HCT116 (cell line): ENCODE results near the gene MGP. TPM values are rescaled to one million over a fixed set of nuclear protein-coding genes. Genes with fewer than 3 reads are reported as not detected.

Source experiments
- ATAC-seq: fragments of 200-7000 bp; cut with Tn5 transposase; 2 replicates; pipeline ENCODE4 v1.9.1; 2020; ENCODE audit warnings: mild to moderate bottlenecking, moderate library complexity
- BruUV-seq: library from RNA; stranded (reverse); fragments of 400-500 nt; replicated peaks from 2 replicates; lab custom pipeline; 2021; lab: Mats Ljungman, UMichigan
- CTCF ChIA-PET: fragments of 300-600 bp; sonication (Branson Sonifier 250); formaldehyde crosslinking; loops from one replicate; lab custom pipeline; 2021; ENCODE audit warnings: antibody characterized with exemption; lab: Charles Lee
- POLR2A ChIA-PET: fragments of 300-600, 350-600 bp; sonication (Branson Sonifier 250); formaldehyde crosslinking; loops from one replicate; lab custom pipeline; 2021; ENCODE audit warnings: antibody characterized with exemption; lab: Charles Lee
- RAD21 ChIA-PET, 2 experiments: fragments of 300-600 bp; sonication (Branson Sonifier 250); formaldehyde crosslinking; loops; one replicate each; lab custom pipeline; 2023; ENCODE audit warnings: low total read pairs in 2 of 2; ENCODE audit not compliant: uncharacterized antibody in 2 of 2, unreplicated experiment in 2 of 2, low non-redundant PET in 1 of 2; lab: Charles Lee
- DNase-seq: peaks from one replicate; pipeline ENCODE4 v3.0.0-alpha.2; 2010; ENCODE audit warnings: low read depth, low spot score
- H2AFZ ChIP-seq: fragments of 200-600 bp; shearing (Covaris generic), sonication (generic); 2 replicates; pipeline ENCODE4 v1.6.1; 2017; ENCODE audit warnings: low read depth, mixed run types, mixed read lengths, antibody characterized with exemption, low read length; ENCODE audit not compliant: poor library complexity, severe bottlenecking
- H3K27ac ChIP-seq: 2 replicates; pipeline ENCODE4 v1.5.1; 2012; ENCODE audit warnings: low read depth, low read length
- H3K27me3 ChIP-seq: fragments of 200-600 bp; sonication (generic); 2 replicates; pipeline ENCODE4 v1.6.1; 2016; ENCODE audit warnings: mixed run types, low read length, mixed read lengths; ENCODE audit not compliant: insufficient read depth
- H3K36me3 ChIP-seq, 2 experiments: fragments of 200-500 bp in 1 of 2; fragments of 200-600 bp in 1 of 2; sonication (Bioruptor generic) in 1 of 2; sonication (generic) in 1 of 2; 2 replicates each; pipeline versions ENCODE4 v1.5.1 to v1.6.1; 2014 to 2016; ENCODE audit warnings: low read length in 2 of 2, inconsistent platforms in 1 of 2, mixed read lengths in 1 of 2, mixed run types in 1 of 2; ENCODE audit not compliant: insufficient read depth in 2 of 2, control insufficient read depth in 1 of 2
- H3K4me1 ChIP-seq, 2 experiments: fragments of 200-600 bp in 1 of 2; sonication (generic) in 1 of 2; 2 replicates each; pipeline versions ENCODE4 v1.5.1 to v1.6.1; 2012 to 2017; ENCODE audit warnings: low read length in 2 of 2, inconsistent platforms in 1 of 2, mild to moderate bottlenecking in 1 of 2, mixed read lengths in 1 of 2, mixed run types in 1 of 2, moderate library complexity in 1 of 2; ENCODE audit not compliant: insufficient read depth in 2 of 2, control insufficient read depth in 1 of 2
- H3K4me2 ChIP-seq: fragments of 200-600 bp; sonication (generic); 2 replicates; pipeline ENCODE4 v1.6.1; 2017; ENCODE audit warnings: mixed run types, low read length, mixed read lengths
- H3K4me3 ChIP-seq, 2 experiments: fragments of 200-600 bp in 1 of 2; sonication (generic) in 1 of 2; replicated peaks in 1 of 2; 2 replicates each; pipeline ENCODE4 v1.5.1; 2011 to 2016; ENCODE audit warnings: low read length in 2 of 2, control low read depth in 1 of 2, low read depth in 1 of 2, mild to moderate bottlenecking in 1 of 2, mixed read lengths in 1 of 2, mixed run types in 1 of 2
- H3K79me2 ChIP-seq: fragments of 200-600 bp; sonication (generic); 2 replicates; pipeline ENCODE4 v1.6.1; 2017; ENCODE audit warnings: mild to moderate bottlenecking, mixed run types, low read length, moderate library complexity, mixed read lengths; ENCODE audit not compliant: insufficient read depth
- H3K9ac ChIP-seq: fragments of 200-600 bp; sonication (generic); 2 replicates; pipeline ENCODE4 v1.6.1; 2016; ENCODE audit warnings: low read length, mixed read lengths
- H3K9me2 ChIP-seq: fragments of 200-600 bp; sonication (generic), shearing (Covaris generic); 2 replicates; pipeline ENCODE4 v1.6.1; 2017; ENCODE audit warnings: mixed run types, mild to moderate bottlenecking, moderate library complexity; ENCODE audit not compliant: insufficient read depth
- H3K9me3 ChIP-seq, 2 experiments: fragments of 200-500 bp in 1 of 2; fragments of 200-600 bp in 1 of 2; sonication (Bioruptor generic) in 1 of 2; sonication (generic) in 1 of 2; 2 replicates each; pipeline ENCODE4 v1.6.1; 2014 to 2017; ENCODE audit warnings: low read length in 2 of 2, mixed read lengths in 2 of 2, inconsistent platforms in 1 of 2, low read depth in 1 of 2, mild to moderate bottlenecking in 1 of 2, mixed run types in 1 of 2, moderate library complexity in 1 of 2; ENCODE audit not compliant: control insufficient read depth in 1 of 2, insufficient read depth in 1 of 2
- H4K20me1 ChIP-seq: fragments of 200-600 bp; sonication (generic), shearing (Covaris generic); 2 replicates; pipeline ENCODE4 v1.6.1; 2017; ENCODE audit warnings: mixed run types, mild to moderate bottlenecking, moderate library complexity; ENCODE audit not compliant: insufficient read depth
- CBX3 ChIP-seq: IDR thresholded peaks from 2 replicates; pipeline ENCODE4 v1.6.1; 2012; ENCODE audit warnings: low read depth
- CEBPB ChIP-seq: IDR thresholded peaks from 2 replicates; pipeline ENCODE4 v1.6.1; 2012; ENCODE audit warnings: low read depth
- EGR1 ChIP-seq: IDR thresholded peaks from 2 replicates; pipeline ENCODE4 v1.6.1; 2012; ENCODE audit warnings: low read depth
- ELF1 ChIP-seq: IDR thresholded peaks from 2 replicates; pipeline ENCODE4 v1.6.1; 2012; ENCODE audit warnings: low read depth, borderline replicate concordance
- EZH2 ChIP-seq: fragments of 200-600 bp; sonication (generic); IDR thresholded peaks from 2 replicates; pipeline ENCODE4 v1.6.1; 2017; ENCODE audit warnings: antibody characterized with exemption, mixed run types
- EZH2phosphoT487 ChIP-seq: fragments of 200-600 bp; IDR thresholded peaks from 2 replicates; pipeline ENCODE4 v1.6.1; 2018; ENCODE audit warnings: antibody characterized with exemption, borderline replicate concordance
- FOSL1 ChIP-seq: IDR thresholded peaks from 2 replicates; pipeline ENCODE4 v1.6.1; 2012; ENCODE audit warnings: low read depth
- JUND ChIP-seq: IDR thresholded peaks from 2 replicates; pipeline ENCODE4 v1.6.1; 2012
- POLR2A ChIP-seq: IDR thresholded peaks from 2 replicates; pipeline ENCODE4 v1.7.0; 2011; ENCODE audit warnings: borderline replicate concordance; ENCODE audit not compliant: insufficient read depth, insufficient read length; ENCODE audit errors: extremely low read depth
- RAD21 ChIP-seq: IDR thresholded peaks from 2 replicates; pipeline ENCODE4 v1.6.1; 2012; ENCODE audit warnings: low read depth, mild to moderate bottlenecking
- SP1 ChIP-seq: IDR thresholded peaks from 2 replicates; pipeline ENCODE4 v1.6.1; 2012; ENCODE audit warnings: low read depth
- SRF ChIP-seq: IDR thresholded peaks from 2 replicates; pipeline ENCODE4 v1.6.1; 2012; ENCODE audit warnings: low read depth
- TCF7L2 ChIP-seq: IDR thresholded peaks from 2 replicates; pipeline ENCODE4 v1.7.0; 2011; ENCODE audit warnings: borderline replicate concordance, inconsistent platforms; ENCODE audit not compliant: insufficient read depth, insufficient read length; ENCODE audit errors: extremely low read depth
- YY1 ChIP-seq: IDR thresholded peaks from 2 replicates; pipeline ENCODE4 v1.6.1; 2011; ENCODE audit warnings: low read length, low read depth, moderate library complexity, mild to moderate bottlenecking; ENCODE audit not compliant: insufficient replicate concordance; ENCODE audit errors: extremely low read depth
- ZFX ChIP-seq: fragments of 450-650 bp; IDR thresholded peaks from 2 replicates; pipeline ENCODE4 v1.6.1; 2017
- ZNF274 ChIP-seq: fragments of 200-500 bp; sonication (Bioruptor generic); IDR thresholded peaks from 2 replicates; pipeline ENCODE4 v1.6.1; 2014; ENCODE audit warnings: mild to moderate bottlenecking, low read depth, low read length, inconsistent platforms
- intact Hi-C: fragments of 100-400 bp; cut with micrococcal nuclease; formaldehyde crosslinking; loops from 2 replicates; pipeline ENCODE4 v1.10.0; 2022
- total RNA-seq: library from RNA; stranded (reverse); gene quantifications from one replicate; pipeline ENCODE4 v1.2.1, GENCODE V29; 2021; ENCODE audit not compliant: unreplicated experiment
- TF ChIP-seq, protein P1 (sequence below), 3 experiments: fragments of 200-600 bp in 1 of 3; sonication (generic) in 1 of 3; IDR thresholded peaks in 2 of 3; conservative IDR thresholded peaks in 1 of 3; 2 replicates each; pipeline ENCODE4 v1.5.1; 2012 to 2017; ENCODE audit warnings: low read depth in 2 of 3, low read length in 2 of 3, antibody characterized with exemption in 1 of 3, borderline replicate concordance in 1 of 3, control low read depth in 1 of 3, mild to moderate bottlenecking in 1 of 3, mixed read lengths in 1 of 3, mixed run types in 1 of 3, moderate library complexity in 1 of 3; ENCODE audit not compliant: insufficient read depth in 1 of 3
- TF ChIP-seq, protein P2 (sequence below): IDR thresholded peaks from 2 replicates; pipeline ENCODE4 v1.6.1; 2011; ENCODE audit warnings: mild to moderate bottlenecking, low read length, moderate library complexity; ENCODE audit not compliant: insufficient replicate concordance; ENCODE audit errors: extremely low read depth
- TF ChIP-seq, protein P3 (sequence below): IDR thresholded peaks from 2 replicates; pipeline ENCODE4 v1.6.1; 2012; ENCODE audit warnings: low read depth

MGP gene
- total RNA-seq, 1 experiment from 2014 or later = 1.3 TPM

DNA sequence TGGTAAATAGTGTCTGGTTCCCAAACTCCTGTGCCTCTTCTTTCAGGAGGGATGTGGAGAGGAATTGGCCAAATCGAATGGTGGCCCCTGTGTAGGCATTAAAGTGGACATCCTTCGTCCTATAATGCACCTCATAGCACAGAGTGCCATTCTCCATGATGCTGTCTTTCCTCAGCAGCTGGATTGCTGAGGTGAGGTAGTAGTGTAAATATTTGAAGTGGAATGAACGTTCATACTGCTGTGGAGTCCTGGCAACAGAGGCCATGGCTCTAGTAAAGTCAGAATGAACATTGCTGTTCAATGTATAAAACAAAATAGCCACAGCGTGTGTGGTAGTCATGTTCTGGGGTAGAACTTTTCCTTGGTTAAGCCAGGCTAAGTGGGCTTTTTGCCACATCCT is 45.0 kb downstream of the MGP start:
- Histone ChIP-seq H3K9me3 (no peaks in the 10 kb centered on the region), H2AFZ (no peak overlapping the region), H3K36me3 (no peaks in the 10 kb centered on the region), H4K20me1 (no peaks in the 10 kb centered on the region), H3K27me3 (no peaks in the 10 kb centered on the region), H3K9ac (no peak overlapping the region), H3K27ac (no peak overlapping the region), H3K4me3 (no peak overlapping the region), H3K4me2 (no peak overlapping the region), H3K79me2 (no peaks in the 10 kb centered on the region), H3K4me1 (peaks cover 0 to 22% of the 10 kb centered on the region in 2 experiments; a peak in 2 of 4 replicates), H3K9me2 (no peaks in the 10 kb centered on the region)
- intact Hi-C loops = loop anchor here (10.0 kb wide), 2 partner anchors 384 to 684 kb away; partner anchors contain the start of gene RERG
- no peak for DNase-seq
- ChIA-PET CTCF (no interaction called here), POLR2A (no interaction called here), RAD21 (no interaction called here)
- TF ChIP-seq ZFX (no peak), TCF7L2 (no peak), ELF1 (no peak), CBX3 (no peak), EZH2 (no peak), YY1 (no peak), EZH2phosphoT487 (no peak), CEBPB (no peak), ZNF274 (no peak), RAD21 (no peak), JUND (no peak), SP1 (no peak), POLR2A (no peak), EGR1 (no peak), FOSL1 (no peak), SRF (no peak)
- TF ChIP-seq, protein P1, sequence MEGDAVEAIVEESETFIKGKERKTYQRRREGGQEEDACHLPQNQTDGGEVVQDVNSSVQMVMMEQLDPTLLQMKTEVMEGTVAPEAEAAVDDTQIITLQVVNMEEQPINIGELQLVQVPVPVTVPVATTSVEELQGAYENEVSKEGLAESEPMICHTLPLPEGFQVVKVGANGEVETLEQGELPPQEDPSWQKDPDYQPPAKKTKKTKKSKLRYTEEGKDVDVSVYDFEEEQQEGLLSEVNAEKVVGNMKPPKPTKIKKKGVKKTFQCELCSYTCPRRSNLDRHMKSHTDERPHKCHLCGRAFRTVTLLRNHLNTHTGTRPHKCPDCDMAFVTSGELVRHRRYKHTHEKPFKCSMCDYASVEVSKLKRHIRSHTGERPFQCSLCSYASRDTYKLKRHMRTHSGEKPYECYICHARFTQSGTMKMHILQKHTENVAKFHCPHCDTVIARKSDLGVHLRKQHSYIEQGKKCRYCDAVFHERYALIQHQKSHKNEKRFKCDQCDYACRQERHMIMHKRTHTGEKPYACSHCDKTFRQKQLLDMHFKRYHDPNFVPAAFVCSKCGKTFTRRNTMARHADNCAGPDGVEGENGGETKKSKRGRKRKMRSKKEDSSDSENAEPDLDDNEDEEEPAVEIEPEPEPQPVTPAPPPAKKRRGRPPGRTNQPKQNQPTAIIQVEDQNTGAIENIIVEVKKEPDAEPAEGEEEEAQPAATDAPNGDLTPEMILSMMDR (IDR thresholded peaks at IDR 0.05 in 2 of 3, conservative IDR thresholded peaks at IDR 0.05 in 1 of 3; ENCODE audit: borderline replicate concordance in 1 of 3, insufficient read depth in 1 of 3, low read depth in 2 of 3, low read length in 2 of 3) = no peak
- TF ChIP-seq, protein P2, sequence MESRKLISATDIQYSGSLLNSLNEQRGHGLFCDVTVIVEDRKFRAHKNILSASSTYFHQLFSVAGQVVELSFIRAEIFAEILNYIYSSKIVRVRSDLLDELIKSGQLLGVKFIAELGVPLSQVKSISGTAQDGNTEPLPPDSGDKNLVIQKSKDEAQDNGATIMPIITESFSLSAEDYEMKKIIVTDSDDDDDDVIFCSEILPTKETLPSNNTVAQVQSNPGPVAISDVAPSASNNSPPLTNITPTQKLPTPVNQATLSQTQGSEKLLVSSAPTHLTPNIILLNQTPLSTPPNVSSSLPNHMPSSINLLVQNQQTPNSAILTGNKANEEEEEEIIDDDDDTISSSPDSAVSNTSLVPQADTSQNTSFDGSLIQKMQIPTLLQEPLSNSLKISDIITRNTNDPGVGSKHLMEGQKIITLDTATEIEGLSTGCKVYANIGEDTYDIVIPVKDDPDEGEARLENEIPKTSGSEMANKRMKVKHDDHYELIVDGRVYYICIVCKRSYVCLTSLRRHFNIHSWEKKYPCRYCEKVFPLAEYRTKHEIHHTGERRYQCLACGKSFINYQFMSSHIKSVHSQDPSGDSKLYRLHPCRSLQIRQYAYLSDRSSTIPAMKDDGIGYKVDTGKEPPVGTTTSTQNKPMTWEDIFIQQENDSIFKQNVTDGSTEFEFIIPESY = no peak
- TF ChIP-seq, protein P3, sequence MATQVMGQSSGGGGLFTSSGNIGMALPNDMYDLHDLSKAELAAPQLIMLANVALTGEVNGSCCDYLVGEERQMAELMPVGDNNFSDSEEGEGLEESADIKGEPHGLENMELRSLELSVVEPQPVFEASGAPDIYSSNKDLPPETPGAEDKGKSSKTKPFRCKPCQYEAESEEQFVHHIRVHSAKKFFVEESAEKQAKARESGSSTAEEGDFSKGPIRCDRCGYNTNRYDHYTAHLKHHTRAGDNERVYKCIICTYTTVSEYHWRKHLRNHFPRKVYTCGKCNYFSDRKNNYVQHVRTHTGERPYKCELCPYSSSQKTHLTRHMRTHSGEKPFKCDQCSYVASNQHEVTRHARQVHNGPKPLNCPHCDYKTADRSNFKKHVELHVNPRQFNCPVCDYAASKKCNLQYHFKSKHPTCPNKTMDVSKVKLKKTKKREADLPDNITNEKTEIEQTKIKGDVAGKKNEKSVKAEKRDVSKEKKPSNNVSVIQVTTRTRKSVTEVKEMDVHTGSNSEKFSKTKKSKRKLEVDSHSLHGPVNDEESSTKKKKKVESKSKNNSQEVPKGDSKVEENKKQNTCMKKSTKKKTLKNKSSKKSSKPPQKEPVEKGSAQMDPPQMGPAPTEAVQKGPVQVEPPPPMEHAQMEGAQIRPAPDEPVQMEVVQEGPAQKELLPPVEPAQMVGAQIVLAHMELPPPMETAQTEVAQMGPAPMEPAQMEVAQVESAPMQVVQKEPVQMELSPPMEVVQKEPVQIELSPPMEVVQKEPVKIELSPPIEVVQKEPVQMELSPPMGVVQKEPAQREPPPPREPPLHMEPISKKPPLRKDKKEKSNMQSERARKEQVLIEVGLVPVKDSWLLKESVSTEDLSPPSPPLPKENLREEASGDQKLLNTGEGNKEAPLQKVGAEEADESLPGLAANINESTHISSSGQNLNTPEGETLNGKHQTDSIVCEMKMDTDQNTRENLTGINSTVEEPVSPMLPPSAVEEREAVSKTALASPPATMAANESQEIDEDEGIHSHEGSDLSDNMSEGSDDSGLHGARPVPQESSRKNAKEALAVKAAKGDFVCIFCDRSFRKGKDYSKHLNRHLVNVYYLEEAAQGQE = no peak
- ATAC-seq = no peak
- no TSS peak for BruUV-seq
